ENCODE results near the gene ALOX15B. TPM values are rescaled to one million over a fixed set of nuclear protein-coding genes. Genes with fewer than 3 reads are reported as not detected.

Gene ALOX15B
- total RNA-seq, 1 experiment from 2014 or later = 0.30 TPM

- TF ChIP-seq ZBTB33 (IDR thresholded peaks at IDR 0.05; ENCODE audit: extremely low read depth, insufficient replicate concordance, low read length) (no peak), FOSL1 (IDR thresholded peaks at IDR 0.05; ENCODE audit: low read depth) (no peak), EGR1 (IDR thresholded peaks at IDR 0.05; ENCODE audit: low read depth) (peak; percentile 38; the same call in 1 of the 2 replicates), YY1 (IDR thresholded peaks at IDR 0.05; ENCODE audit: extremely low read depth, insufficient replicate concordance, low read depth, low read length) (no peak)
Observed at GRCh38 chr17:7989781-7990655, 48.8 kb upstream of the ALOX15B start (continued).

GRCh38 chr17:7992516-7992915 is 46.3 kb upstream of the ALOX15B start:
- ChIA-PET CTCF (interaction anchor here (0.9 kb wide), 1 partner anchor 80 kb away, joined by 3 read pairs; no protein-coding TSS in a partner anchor), RAD21 (ENCODE audit: low non-redundant PET in 1 of 2, low total read pairs in 2 of 2, uncharacterized antibody in 2 of 2, unreplicated experiment in 2 of 2) (no interaction called here), POLR2A (no interaction called here)
- Histone ChIP-seq H2AFZ (ENCODE audit: low read depth, low read length, poor library complexity, severe bottlenecking) (no peak overlapping the region), H3K36me3 (ENCODE audit: control insufficient read depth in 1 of 2, insufficient read depth in 2 of 2, low read length in 2 of 2) (no peaks in the 10 kb centered on the region), H3K4me1 (ENCODE audit: control insufficient read depth in 1 of 2, insufficient read depth in 2 of 2, low read length in 2 of 2) (peaks cover 17 to 38% of the 10 kb centered on the region in 2 experiments), H3K27me3 (ENCODE audit: insufficient read depth, low read length) (no peaks in the 10 kb centered on the region), H3K9me3 (ENCODE audit: control insufficient read depth in 1 of 2, insufficient read depth in 1 of 2, low read depth in 1 of 2, low read length in 2 of 2) (no peaks in the 10 kb centered on the region), H3K27ac (ENCODE audit: low read depth, low read length) (no peak overlapping the region), H4K20me1 (ENCODE audit: insufficient read depth) (no peaks in the 10 kb centered on the region), H3K9me2 (ENCODE audit: insufficient read depth) (no peaks in the 10 kb centered on the region), H3K9ac (ENCODE audit: low read length) (no peak overlapping the region), H3K4me3 (replicated peaks in 1 of 2; ENCODE audit: low read depth in 1 of 2, low read length in 2 of 2) (no peak overlapping the region), H3K79me2 (ENCODE audit: insufficient read depth, low read length) (no peaks in the 10 kb centered on the region), H3K4me2 (ENCODE audit: low read length) (peak overlapping the region; percentile 44)
- TF ChIP-seq MAX (IDR thresholded peaks at IDR 0.05) = no peak
- intact Hi-C loops (cut with micrococcal nuclease) = loop anchor here (5.0 kb wide), 2 partner anchors 50 to 250 kb away; no protein-coding TSS in a partner anchor
- no peak for ATAC-seq
- DNase-seq (ENCODE audit: low read depth, low spot score) = no peak
- no TSS peak for BruUV-seq (replicated peaks)

Measured in HCT116 (cell line).